ENCODE data around the gene PPP6R2. TPM values are rescaled to one million over a fixed set of nuclear protein-coding genes. Genes with fewer than 3 reads are reported as not detected.

Gene PPP6R2
- total and polyA plus RNA-seq, 2 donors (not counting 3 experiments of a cell fraction or from before 2014, with no cell fraction given), result 38.6 to 54.6 TPM

GRCh38 chr22:50401907-50402306 lies 58.8 kb downstream of the PPP6R2 start:
- H3K9me1 ChIP-seq (replicated peaks; ENCODE audit: control insufficient read depth, extremely low read depth, insufficient read depth, low read length), result no peaks in the 10 kb centered on the region
- H3K36me3 ChIP-seq (ENCODE audit: control insufficient read depth in 2 of 2, extremely low read depth in 1 of 2, insufficient read depth in 2 of 2, low read length in 2 of 2), result peaks cover 0 to 6% of the 10 kb centered on the region in 2 experiments
- no TSS peak for BruUV-seq (replicated peaks)
- H3K27me3 ChIP-seq (ENCODE audit: control insufficient read depth in 2 of 2, insufficient read depth in 2 of 2, low read length in 2 of 2), result no peaks in the 10 kb centered on the region
- H3K4me1 ChIP-seq (ENCODE audit: control insufficient read depth, extremely low read depth, insufficient read depth, low read length), result peaks cover 25% of the 10 kb centered on the region
- FAIRE-seq (no peak), DNase-seq (ENCODE audit: low read depth, low spot score) (no peak)
- no peak overlapping the region for H3K9ac ChIP-seq (replicated peaks; ENCODE audit: extremely low read depth, insufficient read depth, low read length)
- H3K4me3 ChIP-seq (replicated peaks in 1 of 3; ENCODE audit: insufficient read depth in 1 of 3, low read depth in 1 of 3, low read length in 3 of 3), result no peak overlapping the region
- H3K79me2 ChIP-seq (ENCODE audit: control insufficient read depth, insufficient read depth, low read length), result peaks cover 6% of the 10 kb centered on the region
- CTCF ChIA-PET, result no interaction called here
- intact Hi-C loops (cut with micrococcal nuclease) (loop anchor here (5.0 kb wide), 1 partner anchor 95 kb away; no protein-coding TSS in a partner anchor), dilution Hi-C loops (cut with MboI; ENCODE audit: extremely low pct_ligation_motif_present, low sequenced_read_pairs) (no loop called here)
- no peak overlapping the region for H3K27ac ChIP-seq (ENCODE audit: insufficient read depth, low read depth, low read length)
- no peak overlapping the region for H3K4me2 ChIP-seq (ENCODE audit: insufficient read depth, low read length)
- H4K20me1 ChIP-seq (replicated peaks; ENCODE audit: control insufficient read depth, extremely low read depth, insufficient read depth, low read length), result no peaks in the 10 kb centered on the region
- H2AFZ ChIP-seq (ENCODE audit: low read depth, low read length), result no peak overlapping the region
- TF ChIP-seq MYC (IDR thresholded peaks at IDR 0.05; ENCODE audit: low read depth, low read length), result no peak
- no peak for TF ChIP-seq MAX (IDR thresholded peaks at IDR 0.05; ENCODE audit: insufficient read depth, insufficient read length)
- TF ChIP-seq, protein P1, sequence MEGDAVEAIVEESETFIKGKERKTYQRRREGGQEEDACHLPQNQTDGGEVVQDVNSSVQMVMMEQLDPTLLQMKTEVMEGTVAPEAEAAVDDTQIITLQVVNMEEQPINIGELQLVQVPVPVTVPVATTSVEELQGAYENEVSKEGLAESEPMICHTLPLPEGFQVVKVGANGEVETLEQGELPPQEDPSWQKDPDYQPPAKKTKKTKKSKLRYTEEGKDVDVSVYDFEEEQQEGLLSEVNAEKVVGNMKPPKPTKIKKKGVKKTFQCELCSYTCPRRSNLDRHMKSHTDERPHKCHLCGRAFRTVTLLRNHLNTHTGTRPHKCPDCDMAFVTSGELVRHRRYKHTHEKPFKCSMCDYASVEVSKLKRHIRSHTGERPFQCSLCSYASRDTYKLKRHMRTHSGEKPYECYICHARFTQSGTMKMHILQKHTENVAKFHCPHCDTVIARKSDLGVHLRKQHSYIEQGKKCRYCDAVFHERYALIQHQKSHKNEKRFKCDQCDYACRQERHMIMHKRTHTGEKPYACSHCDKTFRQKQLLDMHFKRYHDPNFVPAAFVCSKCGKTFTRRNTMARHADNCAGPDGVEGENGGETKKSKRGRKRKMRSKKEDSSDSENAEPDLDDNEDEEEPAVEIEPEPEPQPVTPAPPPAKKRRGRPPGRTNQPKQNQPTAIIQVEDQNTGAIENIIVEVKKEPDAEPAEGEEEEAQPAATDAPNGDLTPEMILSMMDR (IDR thresholded peaks at IDR 0.05; ENCODE audit: extremely low read depth in 1 of 2, insufficient read depth in 1 of 2, low read depth in 1 of 2, low read length in 2 of 2), result no peak
- no peak for TF ChIP-seq POLR2A (IDR thresholded peaks at IDR 0.05; ENCODE audit: low read depth, low read length)
- TF ChIP-seq FOS (IDR thresholded peaks at IDR 0.05; ENCODE audit: borderline replicate concordance, insufficient read depth, low read length), result no peak
- no peak for TF ChIP-seq POLR2AphosphoS5 (IDR thresholded peaks at IDR 0.05; ENCODE audit: insufficient read depth, low read depth, low read length)
- no peak for TF ChIP-seq JUN (IDR thresholded peaks at IDR 0.05; ENCODE audit: borderline replicate concordance, insufficient read depth, insufficient read length, low read depth)
- no peak for TF ChIP-seq EZH2 (IDR thresholded peaks at IDR 0.05; ENCODE audit: borderline replicate concordance, low read depth, low read length, severe bottlenecking)
- no peak for TF ChIP-seq GATA2 (IDR thresholded peaks at IDR 0.05; ENCODE audit: insufficient read depth, insufficient read length, low read depth, low read length)
- no peaks in the 10 kb centered on the region for H3K9me3 ChIP-seq (replicated peaks; ENCODE audit: control insufficient read depth, insufficient read depth, low read length)
- POLR2A ChIA-PET, result no interaction called here
